HG03139 (cell line): ENCODE data around the gene NLN.
"Not testable (repeated sequence)": the region's sequence is repeated elsewhere in the genome, so short reads cannot be mapped to it uniquely, and the experiment has no call there.

Experiments
- ATAC-seq: cut with Tn5 transposase; IDR thresholded peaks from one replicate; pipeline ENCODE4 v1.9.1; 2021; ENCODE audit not compliant: unreplicated experiment

NLN gene

GRCh38 chr5:65721720-65722574, at the start of gene NLN, which contains the start of gene SGTB:
TSS of gene NLN (plus strand) at chr5:65722205. CDS start at chr5:65722374, 169 bp downstream.
TSS of gene SGTB (minus strand) at chr5:65722109. CDS start at chr5:65720807, 1,302 bp downstream.
- ATAC-seq: peak; percentile 81

GRCh38 chr5:65672796-65673195, 49.2 kb upstream of the NLN start:
- no peak for ATAC-seq

DNA sequence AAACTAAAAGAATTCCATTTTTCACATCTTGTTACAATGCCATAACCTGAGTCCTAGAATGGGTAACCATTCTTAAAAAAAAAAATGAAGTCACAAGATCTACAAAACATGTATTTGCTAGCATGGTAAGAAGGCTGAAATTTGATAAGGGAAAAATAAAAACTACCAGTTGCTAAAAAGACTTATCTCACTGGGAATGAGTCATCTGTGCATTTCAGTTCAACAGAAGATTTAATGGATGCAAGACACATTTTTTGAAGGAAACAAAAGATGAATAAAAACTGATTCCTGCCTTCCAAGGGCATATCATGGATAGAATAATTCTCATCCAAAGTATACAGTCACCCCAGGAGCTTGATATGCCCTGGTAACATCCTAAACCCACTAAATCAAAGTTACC, 47.3 kb upstream of the NLN start:
- ATAC-seq: no peak

GRCh38 chr5:65676056-65676455, 45.9 kb upstream of the NLN start:
- not testable (repeated sequence) for ATAC-seq

DNA sequence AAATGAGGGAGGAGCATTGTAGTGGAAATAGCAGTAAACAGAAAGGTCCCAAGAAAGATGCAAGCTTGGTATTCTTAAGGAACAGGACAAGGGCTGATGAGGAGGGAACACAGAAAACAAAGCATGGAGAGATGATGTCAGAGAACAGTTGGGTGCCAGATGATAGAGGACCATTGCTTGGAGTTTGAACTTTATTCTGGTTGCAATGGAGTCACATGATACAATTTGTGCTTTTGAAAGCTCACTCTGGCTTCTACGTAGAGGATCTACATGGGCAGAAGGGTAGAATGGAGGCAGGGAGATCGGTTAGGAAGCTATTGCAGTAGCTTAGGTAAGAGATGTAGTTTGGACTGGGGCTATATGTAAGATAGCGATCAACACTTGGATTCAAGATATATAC, 39.9 kb upstream of the NLN start:
- ATAC-seq: no peak

- ATAC-seq: no peak
These were observed 28.9 kb upstream of the NLN start for GRCh38 chr5:65693121-65693520.

DNA sequence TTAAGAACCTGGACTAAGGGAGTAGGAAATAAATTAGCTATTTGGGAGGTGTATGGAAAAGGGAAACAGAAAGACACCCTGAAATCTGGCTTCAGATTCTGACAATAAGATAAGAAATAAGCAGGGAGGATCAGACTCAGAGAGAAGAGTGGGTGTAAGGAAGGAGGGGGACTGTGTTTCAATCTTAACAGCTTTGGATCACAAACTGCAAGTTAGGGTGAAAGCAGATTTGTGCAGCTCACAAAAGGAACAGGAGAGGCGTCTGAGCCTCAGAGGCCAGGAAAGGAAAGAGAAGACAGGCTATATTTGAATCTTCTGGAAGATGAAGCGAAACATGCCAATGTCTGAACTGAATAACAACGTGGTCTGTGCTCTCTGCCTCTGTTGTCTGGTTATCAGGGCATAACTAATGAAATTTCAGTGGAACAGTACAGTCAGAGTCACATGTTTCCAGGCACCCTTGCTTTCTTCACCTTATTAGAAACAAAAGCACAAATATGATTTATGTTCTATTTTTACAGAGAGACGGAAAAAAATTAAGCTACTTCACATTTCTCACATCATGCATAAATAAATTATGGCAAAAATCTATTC, 26.7 kb upstream of the NLN start:
- no peak for ATAC-seq

DNA sequence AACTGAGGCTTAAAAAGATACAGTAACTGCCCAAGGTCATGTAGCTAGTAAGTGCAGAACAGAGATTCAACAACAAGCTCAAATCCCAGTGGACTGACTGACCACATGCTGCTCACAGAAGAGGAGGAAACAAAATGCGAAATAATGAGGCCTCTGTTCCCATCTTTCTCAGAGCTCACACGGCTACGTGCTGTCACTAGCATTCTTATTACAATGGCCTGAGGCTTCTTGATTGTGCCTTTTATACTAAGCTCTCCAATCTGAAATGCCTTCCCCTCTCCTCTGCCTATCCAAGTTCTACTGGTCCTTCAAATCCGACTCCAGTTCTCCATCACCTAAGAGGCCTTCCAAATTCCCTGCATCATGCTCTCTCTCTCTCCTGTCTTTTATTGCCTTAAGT, 26.1 kb upstream of the NLN start:
- no peak for ATAC-seq

GRCh38 chr5:65696892-65697291, 25.1 kb upstream of the NLN start:
- ATAC-seq: no peak

DNA sequence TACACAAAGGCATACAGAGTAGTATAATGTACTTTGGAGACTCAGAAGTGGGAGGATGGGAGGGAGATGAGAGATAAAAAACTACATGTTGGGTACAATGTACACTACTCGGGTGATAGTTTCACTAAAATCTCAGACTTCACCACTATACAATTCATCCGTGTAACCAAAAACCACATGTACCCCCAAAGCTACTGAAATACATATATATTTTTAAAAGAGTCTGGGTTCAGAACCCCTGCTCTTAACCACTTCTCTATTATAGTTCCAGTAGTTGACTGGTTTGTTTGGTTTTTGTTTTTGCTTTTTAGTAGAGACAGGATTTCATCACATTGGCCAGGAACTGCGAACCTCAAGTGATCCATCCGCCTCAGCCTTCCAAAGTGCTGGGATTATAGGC, 22.7 kb upstream of the NLN start:
- ATAC-seq: no peak

GRCh38 chr5:65702036-65702435, 20.0 kb upstream of the NLN start:
- ATAC-seq: no peak

DNA sequence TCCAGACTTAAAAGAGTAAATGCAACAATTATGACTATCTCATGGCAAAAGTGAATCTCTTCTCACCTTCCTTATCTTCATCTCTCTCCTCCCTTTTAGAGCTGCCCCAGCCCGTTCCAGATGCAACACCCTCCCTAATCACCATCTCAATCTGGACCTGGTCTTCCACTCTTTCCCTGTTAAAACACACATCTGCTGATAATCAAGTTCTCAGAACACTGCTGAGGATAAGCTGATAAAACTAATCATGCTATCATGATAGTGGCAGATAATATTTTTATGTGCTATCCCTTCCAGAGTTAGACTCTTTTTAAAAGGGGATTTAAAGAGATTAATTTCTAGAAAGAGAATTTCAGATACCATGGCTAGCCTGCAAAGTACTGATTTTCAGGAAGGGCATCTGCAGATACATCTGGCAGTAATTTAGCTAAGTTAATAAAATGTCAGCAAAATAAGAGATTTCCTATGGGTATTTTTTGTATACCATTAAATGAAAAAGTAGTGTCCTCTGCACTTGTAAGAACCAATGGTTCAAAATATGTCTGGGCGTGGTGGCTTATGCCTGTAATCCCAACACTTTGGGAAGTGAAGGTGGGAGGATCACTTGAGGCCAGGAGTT, 17.3 kb upstream of the NLN start:
- no peak for ATAC-seq

GRCh38 chr5:65707663-65708062, 14.3 kb upstream of the NLN start:
- ATAC-seq: no peak

GRCh38 chr5:65708145-65708544, 13.9 kb upstream of the NLN start:
- no peak for ATAC-seq

- ATAC-seq: no peak
These were observed 3.3 kb upstream of the NLN start for GRCh38 chr5:65718576-65719310.

DNA sequence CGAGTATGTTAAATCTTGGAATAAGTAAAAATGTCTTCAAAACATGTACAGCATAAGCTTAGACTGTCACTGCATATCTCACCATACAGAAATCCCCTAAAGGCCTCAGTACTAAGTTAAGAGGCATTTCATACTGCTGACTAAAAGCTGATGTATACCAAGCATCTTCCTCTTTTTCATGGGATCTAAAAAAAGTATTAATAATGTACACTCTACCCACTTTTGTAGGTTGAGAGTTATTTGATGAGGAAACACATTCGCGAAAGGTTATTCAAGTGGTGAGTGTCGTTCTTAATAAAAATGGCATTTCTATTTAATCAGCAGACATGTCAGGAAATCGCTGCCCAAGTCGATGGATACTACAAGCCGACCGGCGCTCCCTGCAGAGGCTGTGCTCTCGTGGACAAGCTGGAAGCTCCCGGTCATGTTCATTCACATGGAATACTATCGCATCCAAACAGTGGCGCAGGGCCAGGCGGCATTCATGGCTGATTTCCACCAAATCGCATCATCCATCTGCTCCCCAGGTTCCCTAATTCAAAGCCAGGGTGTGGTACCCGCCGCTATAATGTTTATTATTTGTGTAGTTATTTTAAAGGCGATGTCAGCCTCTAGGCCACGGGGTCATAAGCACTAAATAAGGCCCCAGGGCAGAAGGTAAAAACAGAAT, 820 bp upstream of the NLN start:
- peak; percentile 5 for ATAC-seq

DNA sequence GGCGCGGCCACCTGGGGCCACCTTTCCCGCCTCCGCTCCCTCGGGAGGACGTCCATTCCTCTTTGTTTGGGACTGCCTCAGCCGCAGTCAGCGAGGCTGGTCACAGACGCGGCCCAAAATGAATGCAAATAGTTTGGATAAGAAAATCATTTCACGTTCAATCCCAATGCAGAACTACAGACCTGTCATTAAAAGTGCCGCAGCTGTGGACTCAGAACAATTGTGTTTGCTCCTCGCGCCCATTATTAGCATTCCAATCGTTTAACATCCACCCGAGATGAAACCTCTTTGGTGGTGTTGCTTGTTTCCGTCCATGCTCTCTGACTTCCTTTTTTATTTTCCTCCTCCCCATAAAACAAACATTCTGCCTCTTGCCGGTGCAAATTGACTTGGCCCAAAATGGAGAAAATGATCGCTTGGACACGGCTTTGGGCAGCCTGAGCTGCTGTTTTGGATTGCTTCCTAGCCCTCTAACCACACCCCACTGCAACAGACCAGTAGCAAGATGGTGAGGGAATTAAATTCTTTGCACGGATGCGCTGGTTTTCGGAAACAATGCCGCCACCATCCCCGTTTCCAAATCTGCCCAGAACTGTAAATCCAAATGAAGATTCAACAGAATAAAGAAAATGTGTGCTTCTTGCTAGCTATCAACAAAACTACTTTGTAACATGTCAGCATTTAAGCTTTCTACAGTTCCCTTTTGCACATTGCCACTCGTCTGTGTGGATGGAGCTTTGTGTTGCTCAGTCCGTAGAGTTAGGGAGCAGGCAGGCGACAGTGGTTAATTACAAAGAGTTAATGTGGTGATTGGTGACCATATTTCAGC, 784 bp downstream of the NLN start:
- no peak for ATAC-seq

- no peak for ATAC-seq
These were observed 5.6 kb downstream of the NLN start for GRCh38 chr5:65727491-65728156.

- no peak for ATAC-seq
These were observed 6.2 kb downstream of the NLN start for GRCh38 chr5:65728218-65728617.
